HG03175 (cell line): ENCODE data around the gene ANKRD27.
"Not testable (repeated sequence)": the region's sequence is repeated elsewhere in the genome, so short reads cannot be mapped to it uniquely, and the experiment has no call there.

ENCODE experiments used
- ATAC-seq: cut with Tn5 transposase; IDR thresholded peaks from one replicate; pipeline ENCODE4 v1.9.1; 2021; ENCODE audit warnings: mild to moderate bottlenecking, moderate library complexity; ENCODE audit not compliant: unreplicated experiment

The ANKRD27 gene

DNA sequence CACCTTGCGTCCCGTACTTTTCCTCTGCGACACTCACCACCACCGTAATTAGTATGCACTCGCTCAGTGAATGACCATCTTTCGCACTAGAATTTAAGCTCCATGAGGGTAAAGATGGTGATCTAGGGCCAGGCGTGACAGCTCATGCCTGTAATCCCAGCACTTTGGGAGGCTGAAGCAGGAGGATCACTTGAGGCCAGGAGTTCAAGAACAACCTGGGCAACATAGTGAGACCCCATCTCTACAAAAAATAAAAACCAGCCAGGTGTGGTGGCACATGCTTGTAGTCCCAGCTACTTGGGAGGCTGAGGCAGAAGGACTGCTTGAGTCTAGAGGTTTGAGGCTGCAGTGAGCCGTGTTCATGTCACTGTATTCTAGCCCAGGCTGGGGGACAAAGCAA lies 18.6 kb downstream of the ANKRD27 start:
- ATAC-seq = not testable (repeated sequence)

DNA sequence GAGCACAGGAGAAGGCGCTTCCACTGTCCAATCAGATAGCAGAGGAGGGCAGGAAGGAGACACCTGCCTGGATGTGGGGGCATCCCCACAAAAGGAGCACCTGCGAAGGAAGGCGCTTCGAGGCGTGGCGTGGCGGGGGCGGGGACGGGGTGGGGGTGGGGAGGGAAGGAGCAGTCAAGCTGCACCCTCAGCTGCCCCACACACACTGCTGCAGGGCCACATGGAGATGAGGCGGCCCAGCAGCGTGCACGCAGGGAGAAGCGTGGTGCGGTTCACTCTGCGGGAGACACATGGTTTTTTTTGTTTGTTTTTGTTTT lies 21.4 kb downstream of the ANKRD27 start:
- no peak for ATAC-seq

DNA sequence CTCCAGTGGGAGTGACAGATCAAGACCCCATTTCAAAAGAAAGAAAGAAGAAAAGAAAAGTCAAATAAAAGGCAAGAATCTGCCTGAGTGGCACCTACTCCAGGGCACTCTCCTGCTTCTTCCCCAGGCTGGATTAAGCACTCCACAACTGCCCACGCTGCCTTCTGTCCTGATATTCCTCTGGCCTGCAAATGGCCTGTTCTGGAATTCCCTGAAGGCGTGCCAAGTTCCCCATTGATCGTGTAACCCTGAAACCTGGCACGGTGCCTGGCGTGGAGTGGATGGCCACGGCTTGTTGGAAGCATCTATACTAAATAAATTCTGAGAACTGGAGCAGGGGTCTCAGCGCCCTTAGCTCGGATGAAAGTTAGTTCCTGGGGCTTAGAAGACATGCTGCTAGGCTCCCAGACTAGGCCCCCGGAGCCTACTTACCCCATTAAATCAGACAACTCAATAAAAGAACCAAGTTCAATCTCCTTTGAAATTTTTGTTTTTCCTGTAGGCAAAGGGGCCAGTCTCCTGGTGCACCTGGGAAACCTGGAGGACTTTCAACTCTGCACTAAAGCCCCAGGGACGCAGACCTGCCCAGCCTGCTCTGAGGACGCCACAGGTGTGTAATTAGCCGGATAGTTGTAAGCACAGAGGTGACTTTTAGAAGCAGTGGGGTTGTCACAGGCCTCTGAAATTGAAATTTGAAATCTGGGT lies 21.9 kb downstream of the ANKRD27 start:
- ATAC-seq = no peak

DNA sequence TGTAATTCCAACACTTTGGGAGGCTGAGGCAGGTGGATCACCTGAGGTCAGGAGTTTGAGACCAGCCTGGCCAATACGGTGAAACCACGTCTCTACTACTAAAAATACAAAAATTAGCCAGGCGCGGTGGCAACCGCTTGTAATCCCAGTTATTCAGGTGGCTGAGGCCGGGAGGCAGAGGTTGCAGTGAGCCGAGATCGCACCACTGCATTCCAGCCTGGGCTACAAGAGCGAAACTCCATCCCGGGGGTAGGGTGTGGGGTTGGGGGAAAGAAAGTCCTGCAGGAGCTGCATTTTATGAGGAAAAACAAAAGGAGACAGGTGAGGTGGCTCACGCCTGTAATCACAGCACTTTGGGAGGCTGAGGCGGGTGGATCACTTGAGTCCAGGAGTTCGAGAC lies 22.6 kb downstream of the ANKRD27 start:
- not testable (repeated sequence) for ATAC-seq

DNA sequence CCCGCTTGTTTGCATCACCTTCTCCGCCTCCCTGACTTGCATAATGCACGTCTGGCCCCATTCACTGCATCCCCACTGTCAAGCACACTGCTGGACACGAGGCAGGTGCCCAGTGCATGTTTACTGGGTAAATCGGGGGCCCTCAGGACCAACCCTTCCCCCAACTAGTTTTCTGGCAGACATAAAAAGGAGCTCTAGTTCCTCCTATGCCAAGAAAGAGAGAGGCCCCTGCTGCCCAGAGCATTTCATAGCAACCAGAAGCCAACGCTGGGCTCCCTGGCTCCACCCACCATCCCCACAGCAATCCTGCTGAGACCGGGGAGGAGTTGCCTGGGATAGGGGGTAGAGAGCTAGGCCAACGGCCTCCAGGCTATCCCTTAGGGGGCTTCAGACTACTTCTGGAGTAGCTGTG lies 23.2 kb downstream of the ANKRD27 start:
- no peak for ATAC-seq

DNA sequence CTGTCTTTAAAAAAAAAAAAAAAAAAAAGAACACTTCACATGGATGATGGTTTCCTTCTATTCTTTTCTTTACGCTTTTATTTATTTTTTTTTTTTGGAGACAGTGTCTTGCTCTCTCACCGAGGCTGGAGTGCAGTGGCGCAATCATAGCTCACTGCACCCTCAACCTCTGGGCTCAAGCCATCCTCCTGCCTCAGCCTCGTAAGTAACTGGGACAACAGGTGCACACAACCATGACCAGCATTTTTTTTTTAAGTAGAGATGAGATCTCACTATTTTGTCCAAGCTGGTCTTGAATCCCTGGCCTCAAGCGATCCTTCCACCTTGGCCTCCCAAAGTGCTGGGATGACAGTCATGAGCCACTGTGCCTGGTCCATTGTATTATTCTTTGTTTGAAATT lies 24.3 kb downstream of the ANKRD27 start:
- no peak for ATAC-seq

DNA sequence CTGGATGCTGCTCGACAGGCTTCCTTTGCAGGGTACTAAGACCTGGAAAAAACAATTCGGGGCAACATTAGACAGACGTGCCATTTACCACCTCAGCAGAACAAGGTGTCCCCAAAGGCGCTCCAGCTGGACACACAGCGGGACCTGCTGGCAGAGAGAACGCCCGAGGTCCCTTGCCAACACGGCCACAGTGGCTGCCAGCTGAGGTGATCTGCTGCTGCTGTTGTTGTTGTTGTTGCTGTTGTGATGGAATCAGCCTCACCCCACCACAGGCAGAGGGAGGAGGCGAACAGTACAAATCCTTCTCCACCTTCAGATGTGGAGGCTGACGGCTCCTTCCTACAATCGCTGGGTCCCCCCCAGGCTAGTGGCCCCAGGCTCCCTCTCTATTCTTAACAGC lies 25.2 kb downstream of the ANKRD27 start:
- no peak for ATAC-seq

DNA sequence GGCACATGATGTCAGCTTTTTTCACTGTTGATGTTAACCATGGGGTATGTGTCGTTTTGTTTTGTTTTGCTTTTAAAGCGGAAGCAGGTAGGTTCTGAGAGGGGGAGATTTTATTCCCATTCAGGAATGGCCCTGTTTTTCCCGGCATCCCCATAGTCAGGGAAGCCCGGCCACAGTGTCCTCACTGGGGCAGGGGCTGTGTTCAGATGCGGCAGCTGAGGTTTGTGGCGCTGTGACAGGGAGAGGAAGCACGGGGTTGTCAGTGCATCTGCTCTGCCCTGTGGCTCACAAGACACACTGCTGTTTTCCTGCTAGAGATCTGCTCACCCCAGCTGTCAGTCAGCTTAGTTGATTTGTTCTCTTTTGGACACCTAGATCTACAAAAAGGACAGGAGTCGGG lies 27.6 kb downstream of the ANKRD27 start:
- no peak for ATAC-seq

DNA sequence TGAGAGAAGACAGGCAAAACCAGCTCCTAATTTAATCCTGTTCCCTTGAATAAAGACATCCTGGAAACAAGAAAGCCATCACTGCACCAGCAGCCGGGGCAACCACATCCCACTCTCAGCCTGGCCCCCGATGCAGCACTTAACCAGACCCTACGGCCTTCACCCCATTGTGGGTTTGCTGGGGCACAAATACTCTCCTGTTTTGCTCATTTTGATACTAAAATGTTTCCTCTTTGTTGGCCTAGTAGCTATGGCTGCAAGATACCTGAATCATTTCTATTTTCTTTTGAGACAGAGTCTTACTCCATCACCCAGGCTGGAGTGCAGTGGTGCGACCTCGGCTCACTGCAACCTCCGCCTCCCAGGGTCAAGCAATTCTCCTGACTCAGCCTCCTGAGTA lies 28.4 kb downstream of the ANKRD27 start:
- ATAC-seq = no peak

DNA sequence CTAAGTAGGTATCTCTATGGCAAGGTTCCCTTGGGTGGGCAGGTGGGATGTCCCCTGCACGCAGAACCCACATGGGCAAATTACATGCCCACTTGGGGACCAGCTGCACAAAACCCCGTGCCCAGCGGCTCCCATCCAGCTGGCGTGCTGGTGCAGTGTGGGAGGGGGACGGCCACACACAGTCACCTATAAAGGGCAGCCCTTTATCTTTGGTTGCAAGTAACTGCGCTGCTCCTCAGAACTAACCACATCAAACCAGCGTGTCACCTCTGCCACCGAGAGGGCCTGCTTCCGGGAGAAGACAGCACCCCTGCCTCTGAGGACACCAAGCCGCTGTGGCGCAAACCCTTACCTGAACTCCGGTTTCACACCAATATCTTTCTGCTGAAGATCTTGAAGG lies 32.2 kb downstream of the ANKRD27 start:
- no peak for ATAC-seq

DNA sequence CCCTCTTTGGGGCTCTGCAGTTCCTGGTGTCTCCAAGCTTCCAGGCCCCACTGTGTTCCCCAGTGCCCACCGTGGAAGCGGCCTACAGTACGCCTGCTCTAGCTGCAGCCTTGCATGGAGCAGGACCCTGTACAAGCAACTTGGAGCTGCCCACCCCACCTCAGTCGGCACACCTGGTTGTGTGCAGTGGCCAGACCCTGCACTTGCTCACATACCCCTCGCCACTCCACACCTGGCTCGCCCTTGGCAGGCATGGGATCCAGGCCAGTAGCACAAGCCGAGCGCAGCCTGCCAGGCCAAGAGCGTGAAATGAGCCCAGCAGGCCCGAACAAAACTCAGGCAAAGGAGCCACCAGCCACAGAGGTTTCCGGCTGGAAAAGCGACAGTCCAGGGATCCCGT lies 36.4 kb downstream of the ANKRD27 start:
- no peak for ATAC-seq

DNA sequence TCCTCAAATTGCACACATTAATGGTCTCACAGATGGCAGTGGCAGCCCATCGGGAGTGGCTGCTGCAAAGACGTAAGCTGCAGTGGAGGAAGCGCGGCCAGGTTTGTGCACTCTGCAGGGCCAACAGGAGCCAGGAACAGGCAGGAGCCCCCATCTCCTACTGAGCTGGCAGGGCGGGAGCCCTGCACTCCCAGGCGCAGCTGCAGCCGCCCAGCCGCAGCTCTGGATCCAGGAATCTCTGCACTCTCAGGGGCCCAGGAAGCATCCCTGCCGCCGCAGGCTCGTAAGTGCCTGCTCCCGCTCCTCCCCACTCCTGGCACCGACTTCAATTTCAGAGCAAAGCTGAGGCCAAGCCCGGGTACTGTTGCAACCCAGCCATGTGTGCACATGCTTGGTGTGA lies 37.5 kb downstream of the ANKRD27 start:
- ATAC-seq = no peak

DNA sequence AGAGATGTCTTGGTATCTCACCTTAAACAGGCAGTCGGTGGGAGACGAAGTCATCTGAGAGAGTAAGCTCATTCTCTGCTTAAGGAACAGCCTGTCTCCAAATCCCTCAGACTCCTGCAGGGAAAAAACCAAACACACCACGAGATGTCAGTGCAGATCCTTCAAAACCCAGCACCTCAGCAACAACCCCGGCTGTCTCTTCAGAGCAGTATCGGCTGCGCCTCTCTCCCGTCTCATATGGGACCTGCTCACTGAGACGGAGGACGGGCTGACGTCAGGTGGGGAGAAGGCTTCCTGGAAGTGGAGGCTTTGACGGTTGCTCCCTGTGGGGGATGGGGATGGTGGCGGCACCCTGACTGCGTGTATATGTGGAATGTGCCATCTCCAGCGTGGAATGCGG lies 43.6 kb downstream of the ANKRD27 start:
- no peak for ATAC-seq

DNA sequence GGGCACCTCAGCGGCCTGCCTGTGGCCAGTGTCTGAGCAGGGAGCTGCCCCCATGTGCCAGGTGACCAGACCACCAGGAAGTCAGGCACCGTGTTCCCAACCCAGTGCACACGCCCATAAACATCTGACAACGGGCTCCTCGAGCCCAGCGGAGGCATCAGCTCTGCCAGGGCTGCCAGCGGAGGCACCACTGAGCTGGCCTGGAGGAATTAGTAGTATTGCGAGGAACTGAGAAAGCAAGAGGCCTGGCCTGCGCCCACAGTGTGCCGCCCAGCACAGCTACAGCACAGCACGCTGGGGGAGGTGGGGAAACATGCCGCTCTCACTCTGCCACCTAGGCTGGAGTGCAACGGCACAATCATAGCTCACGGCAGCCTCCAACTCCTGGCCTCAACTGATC lies 44.6 kb downstream of the ANKRD27 start:
- ATAC-seq = no peak

DNA sequence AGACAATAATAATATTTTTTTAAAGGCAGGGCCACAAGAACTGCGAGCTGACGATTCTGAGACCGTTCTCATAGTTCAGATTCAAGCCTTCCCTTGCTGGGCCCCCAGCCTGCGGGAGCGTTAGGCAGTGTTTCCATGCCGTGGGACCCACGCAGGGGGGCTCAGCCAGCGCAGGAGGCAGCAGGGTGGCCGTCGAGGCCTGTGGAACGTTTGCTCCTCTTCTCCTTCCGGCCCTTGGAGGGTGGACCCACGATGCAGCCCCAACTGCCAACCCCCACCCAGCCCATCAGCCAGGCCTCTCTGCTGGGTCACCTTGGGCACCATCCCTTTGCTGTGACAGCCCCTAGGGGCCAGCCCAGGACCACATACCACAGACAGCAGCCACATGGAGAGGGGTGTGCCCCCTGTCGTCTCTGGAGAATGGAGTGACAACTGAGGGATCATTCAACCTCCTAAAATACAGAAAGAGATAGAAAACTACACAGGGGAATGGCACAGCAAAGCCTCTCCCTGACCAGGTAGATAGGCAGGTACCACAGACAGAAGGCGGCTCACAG lies 47.2 kb downstream of the ANKRD27 start:
- no peak for ATAC-seq

DNA sequence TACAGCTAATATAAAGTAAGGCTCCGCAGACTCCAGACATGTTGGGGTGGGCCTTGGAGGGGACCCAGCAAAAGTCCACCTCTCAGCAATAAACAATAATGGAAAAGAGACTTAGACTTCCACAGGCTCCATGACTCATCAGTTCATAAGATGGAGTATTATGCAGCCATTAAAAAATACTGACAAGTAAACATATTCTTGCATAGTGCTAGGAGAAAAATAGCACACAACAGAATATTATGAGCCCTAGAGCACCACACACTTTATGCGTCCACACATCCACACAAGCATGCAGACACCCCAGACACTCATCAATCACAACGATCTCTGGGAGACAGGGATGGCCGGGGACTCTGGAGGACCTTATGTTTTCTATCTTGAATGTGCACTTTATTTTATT lies 48.0 kb downstream of the ANKRD27 start:
- ATAC-seq = no peak

DNA sequence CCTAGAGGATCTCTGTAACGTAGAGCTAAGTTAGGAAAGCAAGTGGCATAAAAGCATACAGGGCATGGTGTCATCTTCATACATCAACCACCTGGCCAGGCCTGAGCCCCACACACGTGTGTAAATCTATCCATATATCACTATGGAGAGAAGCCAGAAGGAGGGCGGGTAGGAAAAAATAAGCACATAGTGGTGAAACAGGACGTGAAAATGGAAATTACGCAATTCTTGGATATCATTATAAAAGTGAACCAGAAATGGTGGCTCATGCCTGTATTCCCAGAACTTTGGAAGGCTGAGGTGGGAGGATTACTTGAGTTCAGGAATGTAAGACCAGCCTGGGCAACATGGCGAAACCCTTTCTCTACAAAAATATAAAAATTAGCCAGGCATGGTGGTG lies 50.6 kb downstream of the ANKRD27 start:
- no peak for ATAC-seq

DNA sequence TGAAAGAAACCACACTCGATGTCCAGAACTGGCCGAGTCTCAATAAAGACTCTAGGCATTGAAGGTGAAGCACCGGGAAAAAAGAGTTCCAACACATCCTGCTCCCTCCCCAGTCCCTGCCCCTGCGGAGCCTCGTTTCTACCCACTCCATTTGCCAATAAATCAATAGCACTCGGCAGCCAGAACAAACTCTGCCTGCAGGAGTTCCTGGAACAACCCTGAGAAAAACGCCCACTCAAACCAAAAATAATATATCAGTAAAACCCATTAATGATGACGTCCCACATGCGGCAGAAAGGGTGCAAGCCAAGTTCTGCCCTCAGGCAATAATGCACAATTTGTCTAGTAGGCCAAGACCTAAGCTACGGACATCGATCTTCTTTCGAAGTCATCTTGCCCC lies 53.0 kb downstream of the ANKRD27 start:
- no peak for ATAC-seq

DNA sequence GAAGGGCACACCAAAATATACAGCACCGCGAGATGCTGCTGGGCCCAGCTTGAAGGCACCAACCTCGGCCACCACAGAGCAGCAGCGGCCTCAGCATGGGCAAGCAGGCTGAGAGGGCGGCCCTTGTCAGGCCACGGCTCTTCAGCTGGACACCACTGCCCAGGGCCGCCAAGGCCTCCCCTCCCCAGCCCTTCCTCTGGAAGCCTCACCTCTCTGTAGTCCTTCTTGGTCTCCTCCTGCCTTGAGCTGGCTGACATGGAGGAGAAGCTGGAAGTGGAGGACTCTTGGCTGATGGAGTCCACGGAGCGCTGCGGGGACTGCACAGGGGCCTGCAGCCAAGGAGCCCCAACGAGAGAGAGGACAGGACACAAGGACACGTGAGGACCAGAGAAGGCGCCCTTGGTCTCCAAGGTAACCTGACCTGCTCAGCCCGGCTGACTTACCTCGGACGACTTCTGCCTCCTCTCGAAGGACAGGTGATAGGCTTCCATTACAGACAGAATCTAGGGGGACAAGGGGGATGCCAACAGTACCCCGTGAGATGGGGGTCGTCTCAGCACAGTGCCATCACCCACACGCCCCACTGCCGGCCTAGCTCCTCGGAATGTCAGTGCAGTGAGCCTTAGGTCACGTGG lies 55.8 kb downstream of the ANKRD27 start:
- ATAC-seq = no peak

DNA sequence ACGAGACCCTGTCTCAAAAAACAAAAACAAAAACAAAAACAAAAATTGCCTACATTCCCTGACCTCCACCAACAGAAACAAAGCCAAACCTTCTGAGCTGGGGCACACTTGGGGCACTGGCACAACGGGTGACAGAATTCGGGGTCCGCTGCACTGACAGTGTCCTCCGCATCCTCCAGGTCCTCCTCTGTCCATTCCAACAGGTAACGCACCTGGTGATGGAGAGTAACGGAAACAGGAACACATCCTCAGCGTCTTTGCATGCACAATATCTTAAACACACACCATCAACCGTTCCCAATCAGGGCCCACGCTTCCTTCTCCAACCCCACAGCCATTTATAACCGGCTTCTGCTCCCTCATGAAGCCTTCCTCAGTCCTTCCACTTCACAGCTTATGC lies 59.4 kb downstream of the ANKRD27 start:
- no peak for ATAC-seq

DNA sequence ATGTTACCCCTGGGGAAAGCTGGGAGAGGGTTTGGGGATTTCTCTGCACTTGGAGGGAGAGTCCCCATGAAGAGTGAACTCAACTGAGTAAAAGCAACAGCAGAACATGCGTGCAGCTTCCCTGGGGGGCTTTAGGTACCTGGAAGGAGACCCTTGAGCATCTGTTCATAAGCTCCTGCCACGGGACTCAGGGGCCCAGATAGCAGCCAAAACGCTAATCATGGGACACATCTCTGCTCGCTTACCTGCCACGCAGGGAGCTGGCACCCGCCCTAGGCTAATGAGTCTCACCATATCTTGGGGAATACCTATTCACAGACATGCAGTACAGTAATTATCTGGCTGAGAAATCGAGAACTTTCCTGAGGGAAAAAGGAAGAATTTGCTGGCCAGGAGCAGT lies 60.1 kb downstream of the ANKRD27 start:
- no peak for ATAC-seq

DNA sequence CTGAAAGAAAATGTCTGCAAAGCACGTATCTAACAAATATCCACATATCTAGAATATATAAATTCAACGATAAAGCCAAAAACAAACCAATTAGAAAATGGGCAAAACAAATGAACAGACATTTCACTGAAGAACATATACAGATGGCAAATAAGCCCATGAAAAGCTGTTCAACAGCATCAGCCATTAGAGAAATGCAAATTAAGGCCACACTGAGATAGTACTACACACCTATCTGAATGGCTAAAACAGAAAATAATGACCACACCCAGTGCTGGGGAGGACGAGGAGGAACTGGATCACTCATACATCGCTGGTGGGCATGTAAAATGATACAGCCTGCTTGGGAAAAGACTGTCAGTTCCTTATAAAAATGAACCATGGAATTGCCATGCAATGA lies 62.0 kb downstream of the ANKRD27 start:
- ATAC-seq = no peak

DNA sequence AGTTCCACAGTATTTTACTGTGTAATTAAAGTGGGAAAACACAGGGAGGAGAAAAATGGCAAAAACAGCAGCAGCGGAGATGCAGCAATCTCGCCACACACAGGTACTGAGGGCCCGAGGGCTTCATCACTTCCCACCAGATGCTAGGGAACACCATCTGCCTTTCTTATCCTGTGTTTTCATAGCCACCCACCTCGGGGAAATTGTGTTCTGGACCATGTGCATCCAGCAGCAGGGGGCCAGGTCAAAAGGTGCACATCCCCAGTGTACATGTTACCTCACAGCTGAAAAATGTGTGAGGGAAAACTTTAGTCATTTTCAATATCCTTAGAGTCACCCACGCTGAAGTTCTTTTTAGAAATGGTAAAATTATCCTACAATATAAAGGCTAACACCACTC lies 63.8 kb downstream of the ANKRD27 start:
- ATAC-seq = no peak
